ENCODE measurements around the gene DUSP10. TPM values are rescaled to one million over a fixed set of nuclear protein-coding genes. Genes with fewer than 3 reads are reported as not detected.
A peak's percentile ranks its signal among the peaks of the same experiment; 100 is the strongest.

DUSP10 gene
- total and polyA plus RNA-seq, 4 experiments from 2014 or later, result 3.8 to 9.9 (median 4.3) TPM

DNA sequence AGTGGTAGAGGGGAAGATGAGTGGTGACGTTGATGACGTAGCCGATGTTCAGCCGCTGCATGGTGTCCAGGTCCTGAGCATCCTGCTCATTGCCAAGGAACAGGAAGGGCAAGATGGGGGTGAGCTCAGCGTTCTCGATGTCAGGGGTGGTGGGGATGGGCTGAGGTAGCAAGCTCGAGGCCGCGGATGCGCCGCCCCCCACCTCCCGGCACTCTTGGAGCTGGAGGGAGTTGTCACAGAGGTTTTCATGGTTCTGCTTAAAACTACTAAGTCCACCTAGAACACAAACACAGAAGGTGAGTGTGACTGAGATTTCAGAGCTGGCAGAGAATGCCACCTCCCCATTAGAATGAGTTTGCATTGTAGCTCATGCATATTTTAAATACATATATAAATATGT, 35.7 kb downstream of the DUSP10 start:
- Mint-ChIP-seq H3K27ac (peak overlapping the region in 1 of 7 donors; percentile 55), H3K36me3 (peaks cover 31 to 32% of the 10 kb centered on the region in 2 donors), H3K9me3 (no peaks in the 10 kb centered on the region), H3K4me3 (no peak overlapping the region), H3K27me3 (no peaks in the 10 kb centered on the region), H3K4me1 (peaks cover 26 to 53% (median 41%) of the 10 kb centered on the region in 4 donors)
- H3K9me3 ChIP-seq (ENCODE audit: control insufficient read depth in 1 of 2, low read length in 2 of 2), result no peaks in the 10 kb centered on the region
- no peak overlapping the region for H3K27ac ChIP-seq (ENCODE audit: low read depth, low read length)
- peaks cover 5% of the 10 kb centered on the region for H3K36me3 ChIP-seq (ENCODE audit: insufficient read depth, low read length)
- POLR2A ChIA-PET (ENCODE audit: partially characterized antibody), result interaction anchor here (1.2 kb wide), 1 partner anchor 36 kb away, joined by 5 read pairs; the partner anchor contains the start of gene DUSP10
- no peak for DNase-seq
- intact Hi-C loops (cut with micrococcal nuclease), result no loop called here
- CTCF ChIA-PET (ENCODE audit: partially characterized antibody), result no interaction called here
- H3K27me3 ChIP-seq (ENCODE audit: insufficient read depth, low read length), result no peaks in the 10 kb centered on the region
- no peak overlapping the region for H3K4me3 ChIP-seq (ENCODE audit: low read length in 2 of 2)
- H3K4me1 ChIP-seq (ENCODE audit: insufficient read depth, low read length), result peaks cover 46% of the 10 kb centered on the region

DNA sequence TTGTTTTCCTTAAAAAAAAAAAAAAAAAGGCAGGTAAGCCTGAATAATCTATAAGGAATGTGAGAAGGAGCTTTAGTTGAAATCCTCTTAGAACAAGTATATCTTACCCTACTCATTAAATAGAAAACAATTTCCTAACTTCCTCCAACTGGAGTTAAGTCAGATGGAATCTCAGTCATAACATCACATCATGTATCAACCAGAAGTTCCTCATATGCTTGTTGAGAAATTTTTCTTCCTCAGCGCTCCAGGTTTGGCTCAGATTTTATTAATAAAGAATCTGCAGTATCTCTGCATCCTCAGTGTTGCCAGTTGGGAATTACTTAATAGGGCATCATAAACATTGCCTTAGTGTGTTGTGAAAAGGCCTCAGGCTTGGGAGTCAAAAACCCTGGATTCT, 37.6 kb downstream of the DUSP10 start:
- H3K27ac ChIP-seq (ENCODE audit: low read depth, low read length), result no peak overlapping the region
- ChIA-PET POLR2A (ENCODE audit: partially characterized antibody) (interaction anchor here (1.4 kb wide), 1 partner anchor 9 kb away, joined by 5 read pairs; no protein-coding TSS in a partner anchor), CTCF (ENCODE audit: partially characterized antibody) (interaction anchor here (1.3 kb wide), 1 partner anchor 10 kb away, joined by 3 read pairs; no protein-coding TSS in a partner anchor)
- peaks cover 29% of the 10 kb centered on the region for H3K4me1 ChIP-seq (ENCODE audit: insufficient read depth, low read length)
- H3K9me3 ChIP-seq (ENCODE audit: control insufficient read depth in 1 of 2, low read length in 2 of 2), result no peaks in the 10 kb centered on the region
- peaks cover 31 to 34% of the 10 kb centered on the region in 2 donors for H3K36me3 Mint-ChIP-seq
- H3K27ac Mint-ChIP-seq, result peak overlapping the region in 1 of 7 donors; percentile 48
- intact Hi-C loops (cut with micrococcal nuclease), result no loop called here
- H3K4me3 ChIP-seq (ENCODE audit: low read length in 2 of 2), result no peak overlapping the region
- H3K27me3 Mint-ChIP-seq, result no peaks in the 10 kb centered on the region
- no peaks in the 10 kb centered on the region for H3K27me3 ChIP-seq (ENCODE audit: insufficient read depth, low read length)
- H3K4me1 Mint-ChIP-seq, result peaks cover 19 to 39% (median 28%) of the 10 kb centered on the region in 4 donors
- no peak overlapping the region for H3K4me3 Mint-ChIP-seq
- peaks cover 5% of the 10 kb centered on the region for H3K36me3 ChIP-seq (ENCODE audit: insufficient read depth, low read length)
- H3K9me3 Mint-ChIP-seq, result no peaks in the 10 kb centered on the region
- no peak for DNase-seq

DNA sequence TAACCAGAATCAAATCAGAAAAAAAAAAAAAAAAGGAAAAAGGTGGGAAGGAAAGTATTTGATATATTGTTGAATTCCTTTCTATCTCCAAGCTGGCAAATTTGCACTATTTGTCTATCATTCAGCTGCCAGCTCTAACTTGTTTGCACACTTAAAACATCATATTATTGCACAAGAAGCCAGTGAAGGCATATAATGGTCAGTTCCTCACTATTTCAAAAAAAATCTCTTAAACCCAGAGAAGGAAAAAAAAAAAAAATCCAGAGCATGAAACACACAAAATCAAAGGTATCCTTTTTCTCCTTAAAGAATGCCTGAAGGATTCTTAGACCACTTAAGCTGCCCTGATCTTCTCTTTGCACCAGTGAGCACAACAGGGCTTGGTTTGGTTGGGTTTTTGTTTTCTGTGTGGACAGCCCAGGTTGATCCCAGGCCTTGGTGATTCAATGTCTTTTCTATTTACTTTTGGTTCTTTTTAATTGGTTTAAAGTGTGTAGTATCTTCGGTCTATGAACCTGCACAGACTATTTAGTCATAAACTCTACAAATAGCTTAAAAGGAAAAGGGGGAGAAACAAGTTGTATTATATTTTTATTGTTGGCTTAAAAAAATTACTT, 40.2 kb downstream of the DUSP10 start:
- POLR2A ChIA-PET (ENCODE audit: partially characterized antibody), result interaction anchor here (2.0 kb wide), 1 partner anchor 40 kb away, joined by 8 read pairs; the partner anchor contains the start of gene DUSP10
- peaks cover 5% of the 10 kb centered on the region for H3K36me3 ChIP-seq (ENCODE audit: insufficient read depth, low read length)
- peaks cover 34% of the 10 kb centered on the region in 2 donors for H3K36me3 Mint-ChIP-seq

DNA sequence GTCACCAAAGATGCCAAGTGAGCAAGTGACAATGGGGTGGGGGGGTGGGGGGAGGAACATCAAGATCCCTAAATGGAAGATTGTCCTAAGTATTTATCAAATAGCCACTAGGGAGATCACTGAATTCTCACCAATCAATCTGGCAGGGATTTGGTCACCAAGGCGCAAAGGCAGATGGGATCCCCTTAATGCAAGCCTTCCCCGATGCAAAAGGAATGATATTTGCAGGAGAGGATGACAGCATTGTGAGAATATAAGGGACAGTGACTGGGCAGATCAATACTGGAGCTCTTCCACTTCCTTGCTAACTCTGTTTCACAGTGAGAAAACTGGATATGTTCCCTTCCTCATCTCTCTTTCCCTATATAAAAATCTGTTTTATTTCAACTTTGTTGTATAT, 40.9 kb downstream of the DUSP10 start:
- no peaks in the 10 kb centered on the region for H3K27me3 Mint-ChIP-seq
- Histone ChIP-seq H3K27me3 (ENCODE audit: insufficient read depth, low read length) (no peaks in the 10 kb centered on the region), H3K4me3 (ENCODE audit: low read length in 2 of 2) (no peak overlapping the region), H3K27ac (ENCODE audit: low read depth, low read length) (no peak overlapping the region), H3K9me3 (ENCODE audit: control insufficient read depth in 1 of 2, low read length in 2 of 2) (no peaks in the 10 kb centered on the region), H3K4me1 (ENCODE audit: insufficient read depth, low read length) (peaks cover 6% of the 10 kb centered on the region), H3K36me3 (ENCODE audit: insufficient read depth, low read length) (peaks cover 5% of the 10 kb centered on the region)
- ChIA-PET POLR2A (ENCODE audit: partially characterized antibody) (no interaction called here), CTCF (ENCODE audit: partially characterized antibody) (interaction anchor here (1.0 to 1.6 kb wide), 3 partner anchors 10 to 41 kb away, joined by 3 to 4 read pairs (median 3); partner anchors contain the start of gene DUSP10)
- no peak overlapping the region for H3K4me3 Mint-ChIP-seq
- H3K4me1 Mint-ChIP-seq, result peaks cover 5 to 23% (median 16%) of the 10 kb centered on the region in 4 donors
- H3K27ac Mint-ChIP-seq, result no peak overlapping the region
- no peak for DNase-seq
- no peaks in the 10 kb centered on the region for H3K9me3 Mint-ChIP-seq
- peaks cover 34% of the 10 kb centered on the region in 2 donors for H3K36me3 Mint-ChIP-seq
- intact Hi-C loops (cut with micrococcal nuclease), result no loop called here

More for the DNA sequence above, 40.2 kb downstream of the DUSP10 start:
- DNase-seq, result no peak
- Histone ChIP-seq H3K4me1 (ENCODE audit: insufficient read depth, low read length) (peaks cover 8% of the 10 kb centered on the region), H3K27ac (ENCODE audit: low read depth, low read length) (no peak overlapping the region), H3K4me3 (ENCODE audit: low read length in 2 of 2) (no peak overlapping the region), H3K27me3 (ENCODE audit: insufficient read depth, low read length) (no peaks in the 10 kb centered on the region), H3K9me3 (ENCODE audit: control insufficient read depth in 1 of 2, low read length in 2 of 2) (no peaks in the 10 kb centered on the region)
- Mint-ChIP-seq H3K9me3 (no peaks in the 10 kb centered on the region), H3K4me1 (peaks cover 6 to 28% (median 19%) of the 10 kb centered on the region in 4 donors), H3K4me3 (no peak overlapping the region), H3K27me3 (no peaks in the 10 kb centered on the region), H3K27ac (no peak overlapping the region)
- intact Hi-C loops (cut with micrococcal nuclease), result no loop called here
- CTCF ChIA-PET (ENCODE audit: partially characterized antibody), result interaction anchor here (1.0 to 1.6 kb wide), 3 partner anchors 11 to 40 kb away, joined by 3 to 4 read pairs (median 3); partner anchors contain the start of gene DUSP10

DNA sequence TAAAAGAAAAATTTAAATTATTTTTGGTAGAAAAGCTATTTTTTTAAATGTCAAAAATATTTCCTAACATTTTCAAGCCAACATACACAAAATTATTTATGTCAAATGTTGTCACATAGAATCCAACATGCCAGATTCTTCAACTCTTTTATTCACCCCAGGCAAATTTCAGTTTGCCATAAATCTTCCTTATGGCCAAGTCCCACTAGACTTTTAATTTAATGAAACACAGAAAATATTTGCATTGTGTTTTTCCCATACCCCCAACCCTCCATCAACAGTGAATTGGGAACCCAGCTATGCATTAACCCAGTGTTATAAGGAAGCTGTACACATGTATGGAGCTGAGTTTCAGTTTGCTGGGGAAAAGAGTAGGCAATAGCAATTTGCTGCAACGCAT, 41.4 kb downstream of the DUSP10 start:
- no peak for DNase-seq
- CTCF ChIA-PET (ENCODE audit: partially characterized antibody), result interaction anchor here (1.6 kb wide), 1 partner anchor 41 kb away, joined by 4 read pairs; the partner anchor contains the start of gene DUSP10
- intact Hi-C loops (cut with micrococcal nuclease), result no loop called here
- H3K36me3 ChIP-seq (ENCODE audit: insufficient read depth, low read length), result peaks cover 5% of the 10 kb centered on the region
- Mint-ChIP-seq H3K27ac (no peak overlapping the region), H3K4me1 (peaks cover 5 to 19% (median 14%) of the 10 kb centered on the region in 4 donors), H3K4me3 (no peak overlapping the region), H3K27me3 (no peaks in the 10 kb centered on the region), H3K9me3 (no peaks in the 10 kb centered on the region), H3K36me3 (peaks cover 31% of the 10 kb centered on the region in 2 donors)
- peaks cover 6% of the 10 kb centered on the region for H3K4me1 ChIP-seq (ENCODE audit: insufficient read depth, low read length)
- H3K27me3 ChIP-seq (ENCODE audit: insufficient read depth, low read length), result no peaks in the 10 kb centered on the region
- no peak overlapping the region for H3K27ac ChIP-seq (ENCODE audit: low read depth, low read length)
- POLR2A ChIA-PET (ENCODE audit: partially characterized antibody), result no interaction called here
- no peaks in the 10 kb centered on the region for H3K9me3 ChIP-seq (ENCODE audit: control insufficient read depth in 1 of 2, low read length in 2 of 2)
- no peak overlapping the region for H3K4me3 ChIP-seq (ENCODE audit: low read length in 2 of 2)

DNA sequence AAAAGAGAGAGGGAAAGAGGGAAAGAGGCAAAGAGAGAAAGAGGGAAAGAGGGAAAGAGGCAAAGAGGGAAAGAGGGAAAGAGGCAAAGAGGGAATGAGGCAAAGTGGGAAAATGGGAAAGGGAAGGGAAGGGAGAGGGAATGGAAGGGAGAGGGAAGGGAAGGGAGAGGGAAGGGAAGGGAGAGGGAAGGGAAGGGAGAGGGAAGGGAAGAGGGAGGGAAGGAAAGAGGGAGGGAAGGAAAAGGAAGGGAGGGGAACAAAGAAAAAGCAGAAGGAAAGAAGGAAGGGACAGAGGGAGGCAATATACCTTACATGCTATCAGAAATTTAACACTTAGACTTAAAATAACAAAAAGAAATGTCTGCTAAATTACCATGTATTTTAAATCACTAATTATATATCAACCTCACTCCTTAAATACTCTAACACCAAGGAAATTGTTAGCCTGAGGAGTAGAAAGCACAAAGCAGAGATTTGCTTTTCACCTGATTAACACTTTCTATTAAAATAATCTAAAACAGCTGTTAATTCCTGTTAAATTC, 41.8 kb downstream of the DUSP10 start:
- intact Hi-C loops (cut with micrococcal nuclease), result no loop called here

DNA sequence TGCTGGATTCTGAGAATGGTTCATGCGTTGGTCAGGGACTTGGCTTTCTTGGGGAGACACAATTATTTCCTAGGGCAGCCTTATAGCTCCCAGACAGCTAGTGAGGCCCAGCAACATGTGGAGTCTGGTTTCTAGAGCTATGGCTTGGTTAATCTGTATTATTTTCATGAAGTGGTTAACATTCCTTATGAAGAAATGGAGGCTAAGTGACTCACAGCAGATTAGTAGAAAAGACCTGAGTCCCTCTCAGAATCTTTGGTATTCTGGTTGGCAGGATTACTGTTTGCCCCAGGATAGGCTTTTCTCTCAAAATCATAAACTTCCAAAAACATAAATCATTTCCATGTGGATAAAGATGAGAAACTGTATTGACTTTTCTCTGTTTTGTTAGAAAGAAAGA, 42.3 kb downstream of the DUSP10 start:
- peaks cover 6% of the 10 kb centered on the region for H3K4me1 ChIP-seq (ENCODE audit: insufficient read depth, low read length)
- intact Hi-C loops (cut with micrococcal nuclease), result no loop called here

More for the DNA sequence above, 41.8 kb downstream of the DUSP10 start:
- CTCF ChIA-PET (ENCODE audit: partially characterized antibody), result interaction anchor here (1.6 kb wide), 1 partner anchor 42 kb away, joined by 4 read pairs; the partner anchor contains the start of gene DUSP10
- peaks cover 28% of the 10 kb centered on the region in 2 donors for H3K36me3 Mint-ChIP-seq
- Histone ChIP-seq H3K4me3 (ENCODE audit: low read length in 2 of 2) (no peak overlapping the region), H3K4me1 (ENCODE audit: insufficient read depth, low read length) (peaks cover 6% of the 10 kb centered on the region), H3K27ac (ENCODE audit: low read depth, low read length) (no peak overlapping the region), H3K36me3 (ENCODE audit: insufficient read depth, low read length) (peaks cover 5% of the 10 kb centered on the region), H3K9me3 (ENCODE audit: control insufficient read depth in 1 of 2, low read length in 2 of 2) (no peaks in the 10 kb centered on the region), H3K27me3 (ENCODE audit: insufficient read depth, low read length) (no peaks in the 10 kb centered on the region)
- DNase-seq, result no peak
- H3K9me3 Mint-ChIP-seq, result no peaks in the 10 kb centered on the region
- H3K4me1 Mint-ChIP-seq, result peaks cover 5 to 16% (median 12%) of the 10 kb centered on the region in 4 donors
- H3K27me3 Mint-ChIP-seq, result no peaks in the 10 kb centered on the region
- H3K27ac Mint-ChIP-seq, result no peak overlapping the region
- POLR2A ChIA-PET (ENCODE audit: partially characterized antibody), result no interaction called here
- no peak overlapping the region for H3K4me3 Mint-ChIP-seq

More for the DNA sequence above, 42.3 kb downstream of the DUSP10 start:
- no peak for DNase-seq
- Histone ChIP-seq H3K36me3 (ENCODE audit: insufficient read depth, low read length) (peaks cover 3% of the 10 kb centered on the region), H3K27ac (ENCODE audit: low read depth, low read length) (no peak overlapping the region), H3K9me3 (ENCODE audit: control insufficient read depth in 1 of 2, low read length in 2 of 2) (no peaks in the 10 kb centered on the region), H3K27me3 (ENCODE audit: insufficient read depth, low read length) (no peaks in the 10 kb centered on the region), H3K4me3 (ENCODE audit: low read length in 2 of 2) (no peak overlapping the region)
- H3K27me3 Mint-ChIP-seq, result no peaks in the 10 kb centered on the region
- ChIA-PET CTCF (ENCODE audit: partially characterized antibody) (no interaction called here), POLR2A (ENCODE audit: partially characterized antibody) (no interaction called here)
- peaks cover 5 to 16% (median 11%) of the 10 kb centered on the region in 4 donors for H3K4me1 Mint-ChIP-seq
- no peak overlapping the region for H3K4me3 Mint-ChIP-seq
- no peak overlapping the region for H3K27ac Mint-ChIP-seq
- H3K36me3 Mint-ChIP-seq, result peaks cover 25% of the 10 kb centered on the region in 2 donors
- no peaks in the 10 kb centered on the region for H3K9me3 Mint-ChIP-seq
